HepG2 (cell line): ENCODE results near the gene SMPD2. TPM values are rescaled to one million over a fixed set of nuclear protein-coding genes. Genes with fewer than 3 reads are reported as not detected.
A peak's percentile ranks its signal among the peaks of the same experiment; 100 is the strongest.

Experiments
- AKAP8 ChIP-seq: sonication (generic); formaldehyde crosslinking; IDR thresholded peaks from 2 replicates; pipeline ENCODE4 v1.5.1; 2020; ENCODE audit warnings: mild to moderate bottlenecking, missing genetic modification reagents
- JUN ChIP-seq: sonication (generic); formaldehyde crosslinking; IDR thresholded peaks from 2 replicates; pipeline ENCODE4 v1.4.0; 2020; ENCODE audit warnings: mild to moderate bottlenecking, missing genetic modification reagents
- ZNF234 ChIP-seq: sonication (generic); formaldehyde crosslinking; conservative IDR thresholded peaks from 2 replicates; pipeline ENCODE4 v1.5.1; 2020; ENCODE audit warnings: mild to moderate bottlenecking, missing genetic modification reagents
- ZNF549 ChIP-seq: sonication (generic); formaldehyde crosslinking; IDR thresholded peaks from 2 replicates; pipeline ENCODE4 v1.5.0; 2020; ENCODE audit warnings: missing genetic modification reagents
- ZNF678 ChIP-seq: sonication (generic); formaldehyde crosslinking; IDR thresholded peaks from 2 replicates; pipeline ENCODE4 v1.4.0; 2020; ENCODE audit warnings: mild to moderate bottlenecking, missing genetic modification reagents
- polyA plus RNA-seq, 8 experiments: library from polyadenylated mRNA; depleted of rRNA in 3 of 8; stranded (reverse) in 7 of 8; unstranded in 1 of 8; fragments of >200 nt; fragmentation: Illumina TruSeq in 4 of 8; extraction: Trizol in 4 of 8; gene quantifications; 2 replicates each; pipeline versions ENCODE4 v1.2.1 to v1.2.3, GENCODE V29; 2011 to 2016; ENCODE audit warnings: low read depth in 4 of 8, missing spikeins in 1 of 8, mixed read lengths in 1 of 8; ENCODE audit not compliant: insufficient read depth in 1 of 8
- total RNA-seq, 5 experiments: library from RNA; depleted of rRNA; stranded (reverse); fragments of >200 nt; fragmentation: Illumina TruSeq; extraction: Trizol; gene quantifications; 2 replicates each; pipeline ENCODE4 v1.2.3, GENCODE V29; 2016; ENCODE audit warnings: low read depth in 1 of 5
- TF ChIP-seq, protein P1 (sequence below), 2 experiments: fragments of 450-650 bp in 1 of 2; sonication (generic) in 1 of 2; formaldehyde crosslinking in 1 of 2; IDR thresholded peaks; 2 replicates each; pipeline versions ENCODE4 v1.6.1 to v1.8.0; 2016 to 2022; ENCODE audit warnings: antibody characterized with exemption in 1 of 2, mild to moderate bottlenecking in 1 of 2, missing genetic modification reagents in 1 of 2
- TF ChIP-seq, protein P2 (sequence below): sonication (generic); formaldehyde crosslinking; conservative IDR thresholded peaks from 2 replicates; pipeline ENCODE4 v1.4.0; 2020; ENCODE audit warnings: mild to moderate bottlenecking, missing genetic modification reagents, moderate library complexity
- TF ChIP-seq, protein P3 (sequence below): sonication (generic); formaldehyde crosslinking; IDR thresholded peaks from 2 replicates; pipeline ENCODE4 v1.5.0; 2020; ENCODE audit warnings: missing genetic modification reagents
- TF ChIP-seq, protein P4 (sequence below): sonication (generic); formaldehyde crosslinking; IDR thresholded peaks from 2 replicates; pipeline ENCODE4 v1.4.0; 2020; ENCODE audit warnings: mild to moderate bottlenecking, low read depth, missing genetic modification reagents
- TF ChIP-seq, protein P5 (sequence below): sonication (generic); formaldehyde crosslinking; IDR thresholded peaks from 2 replicates; pipeline ENCODE4 v1.9.0; 2022; ENCODE audit warnings: missing genetic modification reagents, mild to moderate bottlenecking, borderline replicate concordance

Gene SMPD2
- total and polyA plus RNA-seq, 2 of the 13 experiments (the other 11 are each of a cell fraction or from before 2014, with no cell fraction given) = 5.9 to 10.6 TPM

DNA sequence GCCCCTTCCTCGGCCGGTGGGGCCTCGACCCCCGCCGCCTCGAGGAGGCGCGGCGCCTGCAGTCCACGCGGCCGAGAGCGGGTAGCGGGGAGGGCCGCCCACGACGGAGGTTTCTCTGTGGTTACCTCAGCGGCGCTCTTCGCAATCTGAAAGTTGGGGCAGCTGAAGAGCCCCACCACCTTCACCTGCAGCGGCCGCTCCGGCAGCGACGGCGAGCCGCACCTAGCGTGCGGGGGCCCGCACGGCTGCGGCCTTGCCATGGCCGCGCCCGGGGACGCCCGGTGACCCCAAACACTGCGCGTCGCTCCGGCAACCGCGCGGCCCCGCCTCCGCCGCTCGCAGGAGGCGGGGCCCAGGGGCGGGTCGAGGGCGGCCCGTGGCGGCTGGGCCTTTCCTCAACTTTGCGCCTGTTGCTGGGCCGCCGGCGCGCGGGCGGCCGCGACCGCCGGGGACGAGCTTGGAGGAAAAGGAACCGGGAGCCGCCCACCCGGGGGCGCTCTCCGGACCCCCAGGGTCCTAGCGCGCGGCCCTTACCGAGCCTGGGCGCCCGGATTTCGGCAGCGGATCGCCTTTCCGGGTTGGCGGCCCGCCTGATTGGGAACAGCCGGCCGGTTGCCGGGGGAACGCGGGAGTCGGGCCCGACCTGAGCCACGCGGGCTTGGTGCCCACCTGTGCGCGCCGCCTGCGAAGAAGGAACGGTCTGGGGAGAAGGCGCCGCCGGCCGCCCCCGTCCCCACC is at the start of gene SMPD2, which contains the start of gene PPIL6 (continued):
- TF ChIP-seq, protein P1, sequence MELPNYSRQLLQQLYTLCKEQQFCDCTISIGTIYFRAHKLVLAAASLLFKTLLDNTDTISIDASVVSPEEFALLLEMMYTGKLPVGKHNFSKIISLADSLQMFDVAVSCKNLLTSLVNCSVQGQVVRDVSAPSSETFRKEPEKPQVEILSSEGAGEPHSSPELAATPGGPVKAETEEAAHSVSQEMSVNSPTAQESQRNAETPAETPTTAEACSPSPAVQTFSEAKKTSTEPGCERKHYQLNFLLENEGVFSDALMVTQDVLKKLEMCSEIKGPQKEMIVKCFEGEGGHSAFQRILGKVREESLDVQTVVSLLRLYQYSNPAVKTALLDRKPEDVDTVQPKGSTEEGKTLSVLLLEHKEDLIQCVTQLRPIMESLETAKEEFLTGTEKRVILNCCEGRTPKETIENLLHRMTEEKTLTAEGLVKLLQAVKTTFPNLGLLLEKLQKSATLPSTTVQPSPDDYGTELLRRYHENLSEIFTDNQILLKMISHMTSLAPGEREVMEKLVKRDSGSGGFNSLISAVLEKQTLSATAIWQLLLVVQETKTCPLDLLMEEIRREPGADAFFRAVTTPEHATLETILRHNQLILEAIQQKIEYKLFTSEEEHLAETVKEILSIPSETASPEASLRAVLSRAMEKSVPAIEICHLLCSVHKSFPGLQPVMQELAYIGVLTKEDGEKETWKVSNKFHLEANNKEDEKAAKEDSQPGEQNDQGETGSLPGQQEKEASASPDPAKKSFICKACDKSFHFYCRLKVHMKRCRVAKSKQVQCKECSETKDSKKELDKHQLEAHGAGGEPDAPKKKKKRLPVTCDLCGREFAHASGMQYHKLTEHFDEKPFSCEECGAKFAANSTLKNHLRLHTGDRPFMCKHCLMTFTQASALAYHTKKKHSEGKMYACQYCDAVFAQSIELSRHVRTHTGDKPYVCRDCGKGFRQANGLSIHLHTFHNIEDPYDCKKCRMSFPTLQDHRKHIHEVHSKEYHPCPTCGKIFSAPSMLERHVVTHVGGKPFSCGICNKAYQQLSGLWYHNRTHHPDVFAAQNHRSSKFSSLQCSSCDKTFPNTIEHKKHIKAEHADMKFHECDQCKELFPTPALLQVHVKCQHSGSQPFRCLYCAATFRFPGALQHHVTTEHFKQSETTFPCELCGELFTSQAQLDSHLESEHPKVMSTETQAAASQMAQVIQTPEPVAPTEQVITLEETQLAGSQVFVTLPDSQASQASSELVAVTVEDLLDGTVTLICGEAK (IDR thresholded peaks at IDR 0.05) = no peak
- TF ChIP-seq, protein P1 (CRISPR knock-in tag; IDR thresholded peaks at IDR 0.05) = peak; percentile 50; the same call in 1 of the 2 replicates
- TF ChIP-seq ZNF549 (CRISPR knock-in tag) (no peak), JUN (CRISPR knock-in tag) (peak; percentile 63; the same call in 1 of the 2 replicates), ZNF234 (CRISPR knock-in tag) (0 out of 2 replicates have a peak, but pooled peaks have one; percentile 16), AKAP8 (CRISPR knock-in tag) (peak; percentile 14; the same call in 1 of the 2 replicates), ZNF678 (CRISPR knock-in tag) (no peak)
- TF ChIP-seq, protein P2, sequence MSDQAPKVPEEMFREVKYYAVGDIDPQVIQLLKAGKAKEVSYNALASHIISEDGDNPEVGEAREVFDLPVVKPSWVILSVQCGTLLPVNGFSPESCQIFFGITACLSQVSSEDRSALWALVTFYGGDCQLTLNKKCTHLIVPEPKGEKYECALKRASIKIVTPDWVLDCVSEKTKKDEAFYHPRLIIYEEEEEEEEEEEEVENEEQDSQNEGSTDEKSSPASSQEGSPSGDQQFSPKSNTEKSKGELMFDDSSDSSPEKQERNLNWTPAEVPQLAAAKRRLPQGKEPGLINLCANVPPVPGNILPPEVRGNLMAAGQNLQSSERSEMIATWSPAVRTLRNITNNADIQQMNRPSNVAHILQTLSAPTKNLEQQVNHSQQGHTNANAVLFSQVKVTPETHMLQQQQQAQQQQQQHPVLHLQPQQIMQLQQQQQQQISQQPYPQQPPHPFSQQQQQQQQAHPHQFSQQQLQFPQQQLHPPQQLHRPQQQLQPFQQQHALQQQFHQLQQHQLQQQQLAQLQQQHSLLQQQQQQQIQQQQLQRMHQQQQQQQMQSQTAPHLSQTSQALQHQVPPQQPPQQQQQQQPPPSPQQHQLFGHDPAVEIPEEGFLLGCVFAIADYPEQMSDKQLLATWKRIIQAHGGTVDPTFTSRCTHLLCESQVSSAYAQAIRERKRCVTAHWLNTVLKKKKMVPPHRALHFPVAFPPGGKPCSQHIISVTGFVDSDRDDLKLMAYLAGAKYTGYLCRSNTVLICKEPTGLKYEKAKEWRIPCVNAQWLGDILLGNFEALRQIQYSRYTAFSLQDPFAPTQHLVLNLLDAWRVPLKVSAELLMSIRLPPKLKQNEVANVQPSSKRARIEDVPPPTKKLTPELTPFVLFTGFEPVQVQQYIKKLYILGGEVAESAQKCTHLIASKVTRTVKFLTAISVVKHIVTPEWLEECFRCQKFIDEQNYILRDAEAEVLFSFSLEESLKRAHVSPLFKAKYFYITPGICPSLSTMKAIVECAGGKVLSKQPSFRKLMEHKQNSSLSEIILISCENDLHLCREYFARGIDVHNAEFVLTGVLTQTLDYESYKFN = peak; percentile 44
- TF ChIP-seq, protein P3, sequence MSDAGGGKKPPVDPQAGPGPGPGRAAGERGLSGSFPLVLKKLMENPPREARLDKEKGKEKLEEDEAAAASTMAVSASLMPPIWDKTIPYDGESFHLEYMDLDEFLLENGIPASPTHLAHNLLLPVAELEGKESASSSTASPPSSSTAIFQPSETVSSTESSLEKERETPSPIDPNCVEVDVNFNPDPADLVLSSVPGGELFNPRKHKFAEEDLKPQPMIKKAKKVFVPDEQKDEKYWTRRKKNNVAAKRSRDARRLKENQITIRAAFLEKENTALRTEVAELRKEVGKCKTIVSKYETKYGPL = 0 out of 2 replicates have a peak, but pooled peaks have one; percentile 25
- TF ChIP-seq, protein P4, sequence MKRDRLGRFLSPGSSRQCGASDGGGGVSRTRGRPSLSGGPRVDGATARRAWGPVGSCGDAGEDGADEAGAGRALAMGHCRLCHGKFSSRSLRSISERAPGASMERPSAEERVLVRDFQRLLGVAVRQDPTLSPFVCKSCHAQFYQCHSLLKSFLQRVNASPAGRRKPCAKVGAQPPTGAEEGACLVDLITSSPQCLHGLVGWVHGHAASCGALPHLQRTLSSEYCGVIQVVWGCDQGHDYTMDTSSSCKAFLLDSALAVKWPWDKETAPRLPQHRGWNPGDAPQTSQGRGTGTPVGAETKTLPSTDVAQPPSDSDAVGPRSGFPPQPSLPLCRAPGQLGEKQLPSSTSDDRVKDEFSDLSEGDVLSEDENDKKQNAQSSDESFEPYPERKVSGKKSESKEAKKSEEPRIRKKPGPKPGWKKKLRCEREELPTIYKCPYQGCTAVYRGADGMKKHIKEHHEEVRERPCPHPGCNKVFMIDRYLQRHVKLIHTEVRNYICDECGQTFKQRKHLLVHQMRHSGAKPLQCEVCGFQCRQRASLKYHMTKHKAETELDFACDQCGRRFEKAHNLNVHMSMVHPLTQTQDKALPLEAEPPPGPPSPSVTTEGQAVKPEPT (CRISPR knock-in tag) = no peak
- TF ChIP-seq, protein P5, sequence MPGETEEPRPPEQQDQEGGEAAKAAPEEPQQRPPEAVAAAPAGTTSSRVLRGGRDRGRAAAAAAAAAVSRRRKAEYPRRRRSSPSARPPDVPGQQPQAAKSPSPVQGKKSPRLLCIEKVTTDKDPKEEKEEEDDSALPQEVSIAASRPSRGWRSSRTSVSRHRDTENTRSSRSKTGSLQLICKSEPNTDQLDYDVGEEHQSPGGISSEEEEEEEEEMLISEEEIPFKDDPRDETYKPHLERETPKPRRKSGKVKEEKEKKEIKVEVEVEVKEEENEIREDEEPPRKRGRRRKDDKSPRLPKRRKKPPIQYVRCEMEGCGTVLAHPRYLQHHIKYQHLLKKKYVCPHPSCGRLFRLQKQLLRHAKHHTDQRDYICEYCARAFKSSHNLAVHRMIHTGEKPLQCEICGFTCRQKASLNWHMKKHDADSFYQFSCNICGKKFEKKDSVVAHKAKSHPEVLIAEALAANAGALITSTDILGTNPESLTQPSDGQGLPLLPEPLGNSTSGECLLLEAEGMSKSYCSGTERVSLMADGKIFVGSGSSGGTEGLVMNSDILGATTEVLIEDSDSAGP = peak; percentile 72; the same call in 1 of the 2 replicates
